Uterus (tissue), 2 donors: Measurements from ENCODE around the gene ZNF292.

ENCODE experiments used
- CTCF ChIP-seq, 4 experiments: fragments of 200-600 bp in 2 of 4; fragments of 450-650 bp in 2 of 4; sonication (generic) in 2 of 4; IDR thresholded peaks; one replicate each; pipeline ENCODE4 v1.5.1; 2016 to 2019; ENCODE audit warnings: antibody characterized with exemption in 4 of 4, mild to moderate bottlenecking in 2 of 4, moderate library complexity in 1 of 4
- POLR2A ChIP-seq, 2 donors: fragments of 450-650 bp; IDR thresholded peaks; one replicate each; pipeline ENCODE4 v1.6.1; 2016; ENCODE audit warnings: antibody characterized with exemption in 2 of 2, mild to moderate bottlenecking in 1 of 2, moderate library complexity in 1 of 2

- TF ChIP-seq POLR2A (IDR thresholded peaks at IDR 0.05) (no peak), CTCF (IDR thresholded peaks at IDR 0.05) (no peak)
These were observed 45.3 kb downstream of the ZNF292 start for GRCh38 chr6:87200469-87201175.
